Measurements from ENCODE around the gene GGA1.

- TF ChIP-seq NONO (IDR thresholded peaks at IDR 0.05; ENCODE audit: low read depth in 2 of 2, low read length in 1 of 2) = no peak
- no peak for TF ChIP-seq PRDM10 (IDR thresholded peaks at IDR 0.05; ENCODE audit: partially characterized antibody)
- TF ChIP-seq BRCA1 (IDR thresholded peaks at IDR 0.05) = no peak
- TF ChIP-seq BRCA1 (CRISPR knock-in tag; IDR thresholded peaks at IDR 0.05) = no peak
- TF ChIP-seq NCOR1 (IDR thresholded peaks at IDR 0.05) = no peak
- TF ChIP-seq U2AF2 (optimal IDR thresholded peaks at IDR 0.05; ENCODE audit: low read depth, low read length) = no peak
- TF ChIP-seq NBN (IDR thresholded peaks at IDR 0.05; ENCODE audit: low read depth) = no peak
- TF ChIP-seq EZH2 (IDR thresholded peaks at IDR 0.05; ENCODE audit: borderline replicate concordance, low read depth, low read length) = no peak
- TF ChIP-seq MLX (CRISPR knock-in tag; conservative IDR thresholded peaks at IDR 0.05) = no peak
- no peak for TF ChIP-seq CEBPB (tag; IDR thresholded peaks at IDR 0.05)
- TF ChIP-seq CTCF (IDR thresholded peaks at IDR 0.05 in 2 of 3, conservative IDR thresholded peaks at IDR 0.05 in 1 of 3; ENCODE audit: insufficient read depth in 2 of 3, low read depth in 1 of 3, low read length in 3 of 3) = no peak
- TF ChIP-seq POLR2A (conservative IDR thresholded peaks at IDR 0.05) = no peak
- no peak for TF ChIP-seq ADNP (tag; IDR thresholded peaks at IDR 0.05)
These were observed 24.5 kb downstream of the GGA1 start for GRCh38 chr22:37633089-37633624.

Measured in K562 (cell line).